ENCODE data around the gene LRRC4B.

Gene LRRC4B

DNA sequence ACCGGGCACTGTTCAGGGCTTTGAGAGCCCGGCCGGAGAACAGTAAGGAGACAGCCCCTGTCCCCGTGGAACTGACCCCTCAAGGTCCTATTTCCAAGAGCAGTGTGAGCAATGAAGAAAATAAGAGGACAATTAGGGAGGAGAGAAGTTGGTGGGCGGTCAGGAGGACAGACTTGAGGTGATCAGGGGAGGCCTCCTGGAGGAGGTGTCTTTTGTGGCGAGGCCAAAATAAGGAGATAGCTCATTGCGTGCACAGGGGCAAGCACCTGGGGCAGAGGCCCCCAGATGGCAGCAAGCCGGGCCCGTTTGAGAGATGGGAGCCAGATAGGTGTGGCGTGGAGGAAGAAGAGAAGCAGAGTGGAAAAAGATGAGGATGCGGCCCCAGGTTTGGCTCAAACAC, 2.8 kb upstream of the LRRC4B start:
- DNase-seq: no peak

DNA sequence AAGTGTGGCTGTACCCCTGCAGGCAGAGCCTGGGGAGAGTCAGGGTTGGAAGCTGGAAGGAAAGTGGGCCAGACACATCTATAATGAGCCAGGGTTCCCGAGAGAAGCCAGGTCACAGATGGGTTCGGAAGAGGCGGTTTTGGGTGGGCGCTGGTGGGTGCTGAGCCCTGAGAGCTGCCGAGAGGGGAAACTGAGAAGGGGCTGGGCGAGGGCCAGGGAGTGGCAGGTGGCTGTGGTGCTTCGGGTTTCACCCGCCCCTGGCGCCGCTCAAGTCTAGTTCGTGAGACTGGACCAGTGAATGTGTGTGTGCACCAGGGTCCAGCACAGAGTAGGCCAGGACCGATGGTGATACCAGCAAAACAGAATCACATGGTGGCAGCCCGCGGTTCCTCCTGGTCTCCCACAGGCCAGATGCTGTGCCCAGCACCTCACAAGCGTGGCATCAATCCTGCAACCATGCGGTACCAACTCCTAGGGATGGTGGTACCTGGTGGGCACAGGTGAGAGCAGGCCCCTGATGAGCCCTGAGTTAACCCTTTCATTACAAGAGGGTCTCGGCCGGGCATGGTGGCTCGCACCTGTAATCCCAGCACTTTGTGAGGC, 1.8 kb upstream of the LRRC4B start:
- no peak for DNase-seq

DNA sequence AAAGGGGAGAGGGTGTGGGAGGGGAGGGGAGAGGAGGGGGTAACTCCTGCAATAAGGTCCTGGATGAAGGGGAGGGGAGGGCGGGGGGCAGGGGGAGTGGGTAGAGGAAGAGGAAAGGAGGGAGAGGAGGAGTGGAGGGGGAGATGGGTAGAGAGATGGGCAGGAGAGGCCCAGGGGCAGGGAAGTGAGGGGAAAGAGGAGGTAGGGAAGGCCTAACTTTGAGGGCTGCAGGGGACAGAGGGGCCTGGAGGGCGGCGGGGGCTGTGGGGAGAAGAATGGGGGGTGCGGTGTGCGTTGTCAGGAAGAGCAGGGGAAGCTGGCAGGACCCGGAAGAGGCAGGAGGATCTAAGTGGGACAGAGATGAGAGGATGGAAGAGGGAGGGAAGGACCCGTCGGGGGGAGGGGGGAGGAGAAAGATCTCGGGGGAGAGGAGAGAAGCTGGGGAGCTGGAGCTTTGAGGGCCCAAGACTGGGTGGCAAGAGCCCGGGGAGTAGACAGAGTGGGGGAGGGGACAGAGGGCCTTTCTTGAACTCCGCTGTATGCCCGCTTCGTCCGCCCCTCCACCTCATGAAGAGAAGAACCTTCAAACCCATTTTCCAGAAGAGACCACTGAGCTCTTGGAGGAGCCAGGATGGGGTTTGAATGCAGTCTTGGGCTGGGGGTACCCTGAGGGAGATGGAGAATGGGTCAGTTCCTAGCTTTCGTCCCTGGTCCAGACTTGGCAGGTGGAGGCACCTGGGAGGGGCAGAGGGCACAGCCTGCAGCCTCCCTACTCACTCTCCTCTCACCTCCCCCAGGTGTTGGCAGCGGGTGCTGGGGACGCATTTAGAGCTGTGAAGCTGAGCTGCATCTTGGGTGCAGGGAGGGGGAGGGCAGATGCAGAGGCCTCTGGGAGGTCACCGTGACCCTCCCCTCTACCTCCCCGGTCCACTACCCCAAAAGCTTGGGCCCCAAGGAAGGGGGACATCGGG, 778 bp upstream of the LRRC4B start:
- no peak for DNase-seq

DNA sequence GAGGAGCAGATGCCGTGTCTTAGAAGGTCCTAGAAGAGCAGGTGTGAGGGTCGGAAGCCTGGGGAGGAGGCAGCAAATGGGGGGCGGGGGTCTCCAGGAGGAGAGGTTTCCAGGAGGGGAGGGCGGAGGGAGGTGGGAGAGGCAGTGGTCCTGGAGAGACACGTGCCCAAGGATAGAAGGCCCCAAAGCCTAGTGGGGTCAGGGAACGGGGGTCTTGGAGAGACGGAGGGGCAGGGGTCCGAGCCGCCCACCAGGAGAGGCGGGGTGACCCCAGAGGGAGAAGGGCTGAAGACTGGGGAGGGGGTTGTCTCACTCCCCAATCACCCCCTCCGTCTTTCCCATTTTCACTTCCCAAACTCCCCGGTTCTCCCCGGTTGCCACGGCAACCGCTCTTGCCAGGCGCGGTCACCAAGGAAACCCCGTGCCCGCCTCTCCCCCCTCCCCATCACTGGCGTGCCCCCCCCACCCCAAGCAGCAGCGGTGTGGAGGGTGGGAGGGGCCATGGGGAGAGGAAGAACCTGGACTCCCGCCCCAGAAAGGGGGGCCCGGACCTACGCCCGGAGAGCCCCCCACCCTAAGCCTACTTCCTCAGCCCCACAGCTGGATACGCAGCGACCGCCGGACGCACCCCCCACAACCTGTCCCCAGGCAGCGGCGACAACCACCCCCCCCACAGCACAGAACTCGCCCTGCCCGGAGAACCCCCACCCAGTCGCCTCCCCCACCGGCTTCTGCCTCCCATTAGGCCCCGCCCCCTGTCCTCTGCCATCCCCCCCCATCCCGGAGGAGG, 988 bp downstream of the LRRC4B start:
- DNase-seq: no peak

DNA sequence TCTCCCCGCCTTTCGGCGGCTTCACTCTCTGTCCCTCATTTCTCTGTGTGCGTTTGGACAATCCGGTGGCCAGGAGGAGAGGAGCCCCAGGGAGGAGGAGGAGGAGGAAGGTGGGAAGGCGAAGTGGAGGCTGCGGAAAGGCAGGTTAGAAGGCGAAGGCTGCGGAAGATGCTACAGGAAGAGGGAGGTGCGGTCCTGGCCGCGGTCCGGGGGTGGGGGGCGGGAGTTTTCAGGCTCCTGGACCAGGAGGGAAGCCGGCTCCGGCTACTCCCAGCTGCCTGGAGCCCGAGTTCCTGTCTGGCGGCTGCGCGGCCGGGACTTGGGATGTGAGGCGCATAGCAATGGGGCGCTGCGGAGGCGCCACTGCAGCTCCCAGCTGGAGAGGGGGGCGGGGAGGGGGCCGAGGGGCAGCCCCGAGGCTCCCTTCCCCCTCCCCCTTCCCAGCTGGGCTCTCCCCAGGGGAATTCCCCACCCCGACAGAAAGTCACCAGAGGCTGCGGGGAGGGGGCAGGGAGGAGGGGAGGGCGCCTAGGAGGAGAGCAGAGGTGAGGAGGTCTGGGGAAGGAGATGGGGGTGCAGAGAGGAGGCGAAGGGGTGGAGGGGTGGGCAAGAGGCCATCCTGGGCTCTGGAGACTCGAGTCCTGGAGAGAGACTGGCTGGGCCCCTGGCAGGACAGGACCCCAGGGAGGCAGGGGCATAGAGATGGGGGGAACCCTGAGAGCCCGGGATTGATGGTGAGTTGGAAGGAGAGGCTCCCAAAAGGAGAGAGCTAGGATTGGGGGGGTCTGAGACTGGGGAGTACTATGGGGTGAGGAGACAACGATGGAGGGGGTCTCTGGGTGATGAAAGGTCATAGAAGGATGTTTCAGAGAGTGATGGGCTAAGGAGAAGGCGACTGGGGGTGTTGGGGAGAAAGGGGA, 2.0 kb downstream of the LRRC4B start:
- DNase-seq: peak in 1 of 2 donors; percentile 9

DNA sequence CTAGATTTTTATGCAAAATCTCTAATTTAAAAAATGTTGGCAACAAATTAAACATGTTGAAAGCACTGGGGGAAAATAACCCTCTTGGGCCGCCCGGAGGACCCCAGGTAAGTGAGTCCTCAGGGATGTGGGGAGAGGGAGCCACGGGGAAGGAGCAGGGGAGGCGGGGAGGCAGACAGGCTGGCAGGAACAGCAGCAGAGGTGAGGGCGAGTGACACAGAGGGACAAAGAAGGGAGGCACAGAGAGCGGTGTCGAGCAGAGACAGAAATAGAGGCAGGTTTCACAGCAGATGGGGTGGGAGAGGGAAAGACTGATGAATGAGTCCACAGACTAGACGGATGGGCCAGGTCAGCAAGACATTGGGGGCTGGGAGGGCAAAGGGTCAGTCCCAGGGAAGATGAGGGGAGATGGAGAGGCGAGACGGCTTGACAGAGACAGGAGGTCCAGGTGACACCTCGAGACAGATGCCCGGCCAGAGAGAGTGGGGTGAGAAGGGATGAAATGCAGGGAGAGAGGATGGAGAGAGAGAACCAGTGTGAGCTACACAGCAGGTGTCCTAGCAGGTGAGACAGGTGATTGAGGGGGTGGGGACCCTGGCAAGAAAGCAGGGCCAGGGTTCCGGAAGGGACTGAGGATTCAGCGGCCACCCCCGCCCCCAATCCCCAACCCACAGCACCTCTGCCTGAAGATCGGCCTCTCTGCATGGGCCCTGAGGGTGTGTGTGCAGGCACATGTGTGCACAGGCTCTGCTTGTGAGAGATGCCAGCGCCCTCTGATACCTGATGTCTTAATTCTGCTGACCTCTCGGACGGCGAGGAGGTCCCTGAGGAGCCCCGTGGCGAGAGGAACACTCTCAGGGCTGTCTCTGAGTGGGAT, 3.8 kb downstream of the LRRC4B start:
- no peak for DNase-seq

DNA sequence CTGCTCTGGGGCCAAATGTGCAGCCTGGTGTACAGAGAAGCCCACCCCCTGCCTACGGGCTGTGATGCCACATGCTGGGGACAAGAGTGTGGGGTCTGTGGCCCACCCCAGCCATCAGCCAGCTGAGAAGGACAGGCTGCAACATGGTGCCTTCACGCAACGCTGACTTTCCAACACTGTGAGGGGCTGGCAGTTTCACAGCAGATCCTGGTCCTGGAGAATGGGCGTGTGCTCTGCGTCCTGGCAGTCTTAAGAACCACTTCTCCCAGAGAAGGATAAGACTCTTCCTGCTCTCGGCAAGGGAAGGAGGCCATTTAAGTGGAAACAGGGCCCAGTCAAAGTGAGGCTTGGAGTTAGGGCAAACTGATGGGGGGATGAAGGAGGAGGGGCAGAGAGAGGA, 4.6 kb downstream of the LRRC4B start:
- DNase-seq: no peak

DNA sequence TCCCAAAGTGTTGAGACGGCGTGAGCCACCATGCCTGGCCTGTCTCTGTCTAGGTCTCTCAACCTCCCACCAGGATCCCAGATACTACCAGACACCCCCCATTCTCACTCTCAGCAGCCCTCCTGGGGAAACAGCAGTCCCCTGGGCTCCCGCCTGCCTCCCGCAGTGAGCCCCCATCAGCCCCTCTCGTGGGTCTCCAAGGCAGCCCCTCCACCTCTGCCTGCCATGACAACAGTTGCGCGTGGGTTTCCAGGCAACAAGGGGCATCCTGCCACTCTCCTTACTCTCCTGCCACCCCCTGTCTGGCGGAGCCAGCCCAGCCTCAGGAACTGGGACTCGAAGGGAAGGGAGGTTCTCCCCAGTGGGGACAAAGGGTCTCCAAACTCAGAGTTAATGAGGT, 5.2 kb downstream of the LRRC4B start:
- DNase-seq: no peak

DNA sequence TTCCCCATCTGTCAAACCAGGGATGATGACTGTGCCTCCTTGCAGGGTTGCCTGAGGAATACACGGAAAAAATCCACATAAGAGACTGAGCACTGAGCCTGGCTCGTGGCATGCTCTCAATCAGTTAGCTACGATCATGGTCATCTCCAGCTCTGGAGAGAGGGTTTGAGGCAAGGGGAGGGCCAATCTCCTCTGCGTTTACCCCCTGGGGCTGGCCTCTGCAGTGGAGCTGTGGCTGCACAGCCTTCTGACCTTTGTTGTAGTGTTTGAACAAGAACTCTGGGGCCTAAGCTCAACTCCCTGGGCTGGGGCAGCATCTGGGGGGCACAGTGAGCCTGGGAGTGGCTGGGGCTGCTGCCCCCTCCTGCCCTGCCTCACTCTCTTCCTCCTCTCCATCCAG, 5.9 kb downstream of the LRRC4B start:
- no peak for DNase-seq

DNA sequence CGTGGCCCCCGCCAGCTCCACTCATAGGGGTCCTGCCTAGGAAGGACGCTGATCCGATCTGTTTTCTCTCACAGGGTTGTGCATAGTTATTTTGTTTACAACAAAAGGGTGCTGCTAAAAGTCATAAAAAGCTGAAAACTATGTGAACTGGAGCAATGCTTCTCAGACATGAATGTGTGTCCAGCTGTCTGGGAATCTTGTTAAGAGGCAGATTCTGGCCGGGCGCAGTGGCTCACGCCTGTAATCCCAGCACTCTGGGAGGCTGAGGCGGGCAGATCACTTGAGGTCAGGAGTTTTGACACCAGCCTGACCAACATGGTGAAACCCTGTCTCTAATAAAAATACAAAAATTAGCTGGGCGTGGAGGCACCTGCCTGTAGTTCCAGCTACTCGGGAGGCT, 8.6 kb downstream of the LRRC4B start:
- DNase-seq: no peak

DNA sequence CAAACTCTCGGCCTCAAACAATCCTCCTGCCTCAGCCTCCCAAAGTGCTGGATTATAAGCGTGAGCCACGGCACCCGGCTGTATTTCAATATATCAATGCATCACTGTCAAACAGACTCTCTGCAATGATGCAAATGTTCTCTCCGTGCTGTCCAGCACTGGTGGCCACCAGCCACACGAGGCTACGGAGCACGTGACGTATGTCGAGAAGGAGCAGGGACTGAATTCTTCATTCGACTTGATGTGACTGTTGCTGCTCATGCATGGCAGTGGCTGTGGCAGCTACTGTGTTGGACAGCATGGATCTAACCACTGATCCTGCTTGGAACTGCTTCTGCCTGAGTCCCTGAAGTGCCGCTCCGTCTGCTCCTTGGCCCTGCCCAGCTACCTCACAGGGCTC, 9.8 kb downstream of the LRRC4B start:
- DNase-seq: no peak

DNA sequence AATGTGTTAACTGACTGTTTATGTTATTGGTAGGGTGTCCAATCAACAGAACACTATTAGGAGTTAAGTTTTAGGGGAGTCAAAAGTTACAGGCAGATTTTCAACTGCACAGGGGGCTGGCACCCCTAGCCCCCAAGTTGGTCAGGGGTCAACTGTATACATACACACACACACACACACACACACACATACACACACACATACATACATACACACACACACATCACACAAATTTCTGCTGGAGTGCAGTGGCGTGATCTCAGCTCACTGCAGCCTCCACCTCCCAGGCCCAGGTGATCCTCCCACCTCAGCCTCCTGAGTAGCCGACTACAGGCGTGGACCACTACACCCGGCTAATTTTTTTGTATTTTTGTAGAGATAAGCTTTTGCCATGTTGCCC, 10.2 kb downstream of the LRRC4B start:
- DNase-seq: no peak

DNA sequence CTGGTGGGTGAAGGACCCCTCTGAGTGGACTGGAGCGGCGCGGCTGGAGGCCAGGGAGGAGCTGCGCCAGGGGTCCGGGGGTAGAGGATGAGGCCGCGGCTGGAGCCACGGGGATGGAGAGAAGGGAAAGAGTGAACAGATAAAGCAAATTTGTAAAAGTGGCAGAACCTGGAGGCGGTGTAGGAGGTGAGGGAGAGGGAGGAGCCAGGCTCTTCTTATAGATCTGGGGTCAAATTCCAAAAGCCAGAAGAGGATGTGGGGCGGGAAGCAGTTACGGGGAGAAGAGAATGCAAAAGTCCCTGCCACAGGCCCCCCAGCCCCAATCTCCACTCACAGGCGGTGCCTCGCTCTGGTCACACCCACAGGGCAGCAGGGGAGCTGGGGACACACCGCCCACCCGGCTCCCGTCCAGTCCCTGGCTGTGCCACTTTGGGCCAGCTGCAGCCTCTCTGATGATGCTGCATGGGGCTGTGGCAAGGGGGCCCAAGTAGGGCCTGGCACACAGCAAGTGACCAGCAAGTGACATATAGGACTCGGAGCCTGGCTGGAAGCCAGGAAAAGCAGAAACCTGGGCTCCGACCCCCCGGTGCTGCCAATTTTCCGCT, 11.1 kb downstream of the LRRC4B start:
- no peak for DNase-seq

DNA sequence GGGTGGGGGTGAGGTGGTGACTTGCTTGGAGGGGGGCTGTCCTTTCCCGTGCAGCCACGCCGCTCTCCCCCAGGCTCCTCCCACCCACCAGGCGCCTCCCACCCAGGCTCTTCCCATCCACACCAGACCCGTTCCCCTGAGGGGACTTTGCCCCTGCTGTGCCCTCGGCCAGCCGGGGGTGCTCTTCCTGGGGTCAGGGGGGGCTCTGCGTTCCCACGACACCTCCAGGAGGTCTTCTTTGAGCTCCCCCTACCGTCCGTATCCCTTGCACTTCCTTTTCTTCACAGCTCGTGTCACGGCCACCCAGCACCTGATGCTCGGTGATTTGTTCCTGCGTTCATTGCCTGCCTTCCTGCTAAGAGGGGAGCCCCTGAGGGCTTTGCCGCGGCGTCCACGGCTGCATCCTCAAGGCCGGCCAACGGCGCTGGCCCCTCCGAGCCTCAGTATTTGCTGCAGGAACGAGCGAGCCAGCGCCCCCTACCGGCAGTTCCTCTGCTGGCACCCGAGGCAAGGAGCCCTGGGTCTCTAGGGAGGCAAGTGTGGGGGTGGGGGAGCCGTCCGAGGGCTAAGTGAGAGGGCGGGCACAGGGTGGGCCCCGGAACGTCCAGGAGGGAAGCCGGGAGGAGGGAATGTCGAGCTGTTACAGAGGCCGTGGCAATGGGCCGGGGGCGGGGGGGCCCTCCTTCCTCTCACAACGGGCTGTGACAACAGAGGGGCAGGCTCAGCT, 11.8 kb downstream of the LRRC4B start:
- peak; percentile 18 to 73 for DNase-seq

DNA sequence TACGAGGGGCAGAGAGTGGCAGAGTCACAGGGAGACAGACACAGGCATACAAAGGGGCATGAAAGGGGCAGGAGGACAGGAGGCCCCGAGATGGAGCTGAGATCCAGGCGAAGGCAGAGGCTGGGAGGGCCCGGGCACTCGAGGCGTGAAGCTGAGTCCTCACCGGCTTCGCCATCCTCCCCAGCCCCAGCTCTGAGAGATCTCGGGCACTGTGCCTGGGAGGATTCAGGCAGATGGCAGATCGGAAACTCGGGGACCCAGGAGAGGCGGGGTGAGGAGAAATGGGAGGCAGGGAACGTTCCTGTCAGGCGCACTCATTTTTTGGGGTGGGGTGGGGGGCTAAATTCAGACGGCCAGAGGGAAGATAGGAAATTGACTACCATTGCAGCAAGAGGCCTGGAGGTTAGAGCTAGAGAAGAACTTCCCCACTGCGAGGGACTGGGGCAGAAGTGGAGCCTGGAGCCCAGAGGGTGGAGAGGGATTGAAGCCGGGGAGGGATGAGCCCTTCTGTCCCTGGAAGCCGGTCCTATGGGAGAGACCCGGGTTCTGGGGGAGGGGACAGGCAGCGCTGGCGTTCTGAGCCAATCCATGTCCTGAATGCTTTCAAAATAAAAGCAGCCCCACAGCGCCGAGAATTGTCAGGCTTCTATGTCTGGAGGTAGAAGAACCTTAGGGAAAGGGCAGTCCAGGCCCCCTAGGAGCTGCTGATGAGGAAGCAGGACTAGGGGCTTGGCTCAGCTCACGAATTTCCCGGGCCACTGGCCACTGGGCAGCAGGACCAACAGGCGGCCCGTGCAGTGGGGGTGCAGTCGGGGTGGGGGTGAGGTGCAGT, 12.6 kb downstream of the LRRC4B start:
- no peak for DNase-seq

DNA sequence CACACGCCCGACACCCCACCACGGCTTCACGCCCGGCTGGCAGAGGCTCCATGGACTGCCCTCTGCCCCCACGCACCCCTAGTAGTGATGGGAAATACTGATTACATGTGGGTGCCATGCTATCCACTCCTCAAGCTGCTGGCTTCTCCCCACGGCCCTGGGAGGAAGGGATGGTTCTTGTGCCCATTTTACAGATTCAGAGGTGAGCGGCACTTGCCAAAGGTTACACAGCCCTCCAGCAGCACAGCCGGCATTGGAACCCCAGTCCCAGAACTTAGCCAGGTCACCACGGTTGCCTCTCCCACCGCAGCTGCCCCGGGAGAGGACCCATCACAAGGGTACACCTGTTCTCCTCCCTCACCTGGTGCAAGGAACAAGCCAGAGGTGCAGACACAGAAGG, 13.2 kb downstream of the LRRC4B start:
- DNase-seq: no peak

DNA sequence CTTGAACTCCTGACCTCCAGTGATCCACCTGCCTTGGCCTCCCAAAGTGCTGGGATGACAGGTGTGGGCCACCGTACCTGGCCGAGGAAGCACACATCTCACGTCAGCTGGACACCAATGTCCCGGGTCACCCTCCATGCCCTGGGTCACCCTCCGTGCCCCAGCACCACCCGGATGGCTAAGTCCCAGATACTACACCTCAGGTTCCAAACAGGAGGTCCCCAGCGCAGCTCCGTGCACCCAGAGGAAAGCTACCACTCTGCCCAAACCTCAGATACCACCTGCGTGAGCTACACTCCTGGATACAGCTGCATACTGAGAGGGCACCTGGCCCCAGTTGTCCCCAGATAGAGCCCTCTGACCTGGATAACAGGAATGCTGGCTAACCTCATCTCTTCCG, 14.0 kb downstream of the LRRC4B start:
- DNase-seq: no peak

DNA sequence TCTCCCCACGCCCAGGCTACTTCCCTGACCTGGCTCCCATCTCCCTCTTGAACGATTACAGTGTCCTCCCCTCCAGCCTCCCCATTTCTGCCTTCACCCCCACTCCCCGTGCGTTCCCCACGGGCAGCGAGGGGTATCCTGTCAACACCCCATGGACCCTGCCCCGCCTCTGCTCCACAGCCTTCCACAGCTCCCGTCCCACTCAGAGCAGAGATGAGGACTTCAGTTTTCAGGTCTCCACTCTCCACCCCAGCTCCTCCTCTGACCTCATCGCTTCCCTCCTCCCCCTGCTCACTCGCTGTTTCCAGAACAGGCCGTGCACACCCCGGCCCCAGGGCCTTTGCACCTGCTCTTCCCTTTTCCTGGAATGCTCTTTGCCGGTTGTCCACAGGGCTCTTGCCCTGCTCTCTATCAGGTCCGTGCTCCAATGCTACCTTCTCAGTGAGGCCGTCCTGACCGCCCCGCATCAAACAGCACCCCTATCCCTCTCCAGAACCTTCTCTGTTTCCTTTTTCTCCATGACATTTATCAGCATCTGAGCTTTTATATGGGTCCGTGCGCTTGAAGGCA, 15.0 kb downstream of the LRRC4B start:
- no peak for DNase-seq

DNA sequence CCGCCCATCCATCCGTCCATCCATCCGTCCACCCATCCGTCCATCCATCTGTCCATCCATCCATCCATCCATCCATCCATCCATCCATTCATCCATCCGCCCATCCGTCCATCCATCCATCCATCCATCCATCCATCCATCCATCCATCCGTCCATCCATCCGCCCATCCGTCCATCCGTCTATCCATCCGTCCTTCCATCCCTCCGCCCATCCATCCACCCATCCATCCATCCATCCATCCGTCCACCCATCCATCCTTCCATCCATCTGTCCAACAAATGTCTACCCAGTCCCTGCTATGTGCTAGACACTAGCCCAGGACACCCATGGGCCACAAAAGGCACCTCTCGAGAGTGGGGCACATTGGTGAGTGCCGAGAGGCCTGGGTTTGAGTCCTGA, 15.7 kb downstream of the LRRC4B start:
- DNase-seq: no peak

Measured in inflammatory macrophage treated with lipopolysaccharide for 1 hour (primary cell).